K562 (cell line): ENCODE measurements around the gene FAM20B. TPM values are rescaled to one million over a fixed set of nuclear protein-coding genes. Genes with fewer than 3 reads are reported as not detected.

ENCODE experiments used
- CCNT2 ChIP-seq: IDR thresholded peaks from 2 replicates; pipeline ENCODE4 v1.6.1; 2011; ENCODE audit warnings: borderline replicate concordance, low read depth, mild to moderate bottlenecking, moderate library complexity, mixed read lengths, low read length; ENCODE audit not compliant: insufficient read length; ENCODE audit errors: extremely low read depth
- CTCF ChIP-seq, 3 experiments: IDR thresholded peaks in 2 of 3; conservative IDR thresholded peaks in 1 of 3; 2 replicates each; pipeline ENCODE4 v1.5.1; 2011 to 2012; ENCODE audit warnings: low read length in 3 of 3, mild to moderate bottlenecking in 3 of 3, control low read depth in 2 of 3, improper control_type of control experiment in 1 of 3, inconsistent platforms in 1 of 3, low read depth in 1 of 3, mixed read lengths in 1 of 3, moderate library complexity in 1 of 3; ENCODE audit not compliant: insufficient read depth in 2 of 3
- CTCFL ChIP-seq: IDR thresholded peaks from 2 replicates; pipeline ENCODE4 v1.6.1; 2011; ENCODE audit warnings: borderline replicate concordance, low read depth, mild to moderate bottlenecking, moderate library complexity, low read length; ENCODE audit not compliant: insufficient read depth, poor library complexity, severe bottlenecking
- ETV6 ChIP-seq, 3 experiments: fragments of 150-350 bp in 1 of 3; sonication (generic) in 1 of 3; formaldehyde crosslinking in 1 of 3; IDR thresholded peaks; 2 replicates each; pipeline versions ENCODE4 v1.6.1 to v1.8.0; 2014 to 2022; ENCODE audit warnings: borderline replicate concordance in 2 of 3, low read depth in 2 of 3, antibody characterized with exemption in 1 of 3, low read length in 1 of 3, mild to moderate bottlenecking in 1 of 3, missing genetic modification reagents in 1 of 3
- FOSL1 ChIP-seq: fragments of 200-800 bp; sonication (Bioruptor generic); conservative IDR thresholded peaks from 2 replicates; pipeline ENCODE4 v1.6.1; 2016; ENCODE audit warnings: missing genetic modification characterization, missing compliant biosample characterization
- FOXJ2 ChIP-seq: fragments of 200-800 bp; sonication (Bioruptor generic); IDR thresholded peaks from 2 replicates; pipeline ENCODE4 v1.6.1; 2016; ENCODE audit warnings: missing genetic modification characterization, missing compliant biosample characterization
- HDAC1 ChIP-seq, 2 experiments: fragments of 450-650 bp; IDR thresholded peaks; 2 replicates each; pipeline ENCODE4 v1.6.1; 2016 to 2017; ENCODE audit warnings: inconsistent platforms in 1 of 2, mild to moderate bottlenecking in 1 of 2, moderate library complexity in 1 of 2
- HNRNPH1 ChIP-seq: fragments of 200-400 bp; formaldehyde crosslinking; optimal IDR thresholded peaks from 2 replicates; pipeline ENCODE3; 2017; ENCODE audit warnings: low read depth, mild to moderate bottlenecking, low read length, moderate library complexity
- HOMEZ ChIP-seq: fragments of 250-450 bp; sonication (Bioruptor Pico); IDR thresholded peaks from 2 replicates; pipeline ENCODE4 v1.4.0; 2020; ENCODE audit warnings: mild to moderate bottlenecking, moderate library complexity
- KAT2B ChIP-seq: IDR thresholded peaks from one replicate; pipeline ENCODE4 v1.6.1; 2012; ENCODE audit warnings: low read depth, mild to moderate bottlenecking, control low read depth, inconsistent platforms, low read length, moderate library complexity
- KDM1A ChIP-seq, 2 experiments: fragments of 450-650 bp; IDR thresholded peaks; 2 replicates each; pipeline ENCODE4 v1.6.1; 2016; ENCODE audit warnings: mild to moderate bottlenecking in 2 of 2
- POLR2G ChIP-seq: fragments of 200-400 bp; formaldehyde crosslinking; IDR thresholded peaks from 2 replicates; pipeline ENCODE4 v1.6.1; 2017; ENCODE audit warnings: low read depth, mild to moderate bottlenecking, antibody characterized with exemption, low read length, moderate library complexity
- RFX7 ChIP-seq: fragments of 250-450 bp; sonication (Bioruptor Pico); IDR thresholded peaks from 2 replicates; pipeline ENCODE4 v1.5.1; 2021; ENCODE audit warnings: mild to moderate bottlenecking
- SETDB1 ChIP-seq: IDR thresholded peaks from one replicate; pipeline ENCODE4 v1.6.1; 2012; ENCODE audit warnings: low read length, control low read depth, inconsistent platforms
- SLC30A9 ChIP-seq: fragments of 250-450 bp; sonication (Bioruptor Pico); IDR thresholded peaks from 2 replicates; pipeline ENCODE4 v1.8.0; 2022; ENCODE audit warnings: mild to moderate bottlenecking, moderate library complexity
- SMAD4 ChIP-seq: fragments of 250-450 bp; sonication (Bioruptor Pico); conservative IDR thresholded peaks from 2 replicates; pipeline ENCODE4 v1.8.0; 2021; ENCODE audit warnings: inconsistent platforms, mild to moderate bottlenecking, moderate library complexity
- SUPT5H ChIP-seq: fragments of 450-650 bp; IDR thresholded peaks from 2 replicates; pipeline ENCODE4 v1.6.1; 2016
- TAF7 ChIP-seq: fragments of 450-650 bp; IDR thresholded peaks from 2 replicates; pipeline ENCODE4 v1.6.1; 2016; ENCODE audit warnings: missing genetic modification characterization, missing compliant biosample characterization
- ZFP36 ChIP-seq: fragments of 150-350 bp; IDR thresholded peaks from 2 replicates; pipeline ENCODE4 v1.6.1; 2018; ENCODE audit warnings: low read length, low read depth; ENCODE audit not compliant: partially characterized antibody
- ZNF707 ChIP-seq: fragments of 250-450 bp; sonication (Bioruptor Pico); conservative IDR thresholded peaks from 2 replicates; pipeline ENCODE4 v1.8.0; 2022; ENCODE audit warnings: inconsistent platforms, mild to moderate bottlenecking, moderate library complexity
- ZNF764 ChIP-seq: fragments of 250-450 bp; sonication (Bioruptor Pico); IDR thresholded peaks from 2 replicates; pipeline ENCODE4 v1.4.0; 2020; ENCODE audit warnings: low read depth, mild to moderate bottlenecking, moderate library complexity
- polyA plus RNA-seq, 8 experiments: library from polyadenylated mRNA; depleted of rRNA in 4 of 8; stranded (reverse) in 5 of 8; unstranded in 3 of 8; fragments of >200 nt; fragmentation: Nextera tagmentation in 2 of 8; fragmentation: Illumina TruSeq in 1 of 8; extraction: Ambion mirVana in 2 of 8; extraction: Trizol in 1 of 8; gene quantifications; 2 replicates each; pipeline versions ENCODE4 v1.2.1 to v1.2.3, GENCODE V29; 2011 to 2014; ENCODE audit warnings: inconsistent platforms in 1 of 8, missing spikeins in 1 of 8
- total RNA-seq, 7 experiments: library from RNA; depleted of rRNA in 6 of 7; stranded (reverse); fragments of >200 nt in 6 of 7; fragmentation: Illumina TruSeq in 2 of 7; extraction: Trizol in 2 of 7; gene quantifications; 2 replicates each; pipeline versions ENCODE4 v1.2.1 to v1.2.3, GENCODE V29; 2011 to 2021; ENCODE audit warnings: low replicate concordance in 1 of 7

Gene FAM20B
- total and polyA plus RNA-seq, 9 of the 15 experiments (the other 6 are each of a cell fraction or from before 2014, with no cell fraction given) = 7.2 to 67.5 (median 42.9) TPM

DNA sequence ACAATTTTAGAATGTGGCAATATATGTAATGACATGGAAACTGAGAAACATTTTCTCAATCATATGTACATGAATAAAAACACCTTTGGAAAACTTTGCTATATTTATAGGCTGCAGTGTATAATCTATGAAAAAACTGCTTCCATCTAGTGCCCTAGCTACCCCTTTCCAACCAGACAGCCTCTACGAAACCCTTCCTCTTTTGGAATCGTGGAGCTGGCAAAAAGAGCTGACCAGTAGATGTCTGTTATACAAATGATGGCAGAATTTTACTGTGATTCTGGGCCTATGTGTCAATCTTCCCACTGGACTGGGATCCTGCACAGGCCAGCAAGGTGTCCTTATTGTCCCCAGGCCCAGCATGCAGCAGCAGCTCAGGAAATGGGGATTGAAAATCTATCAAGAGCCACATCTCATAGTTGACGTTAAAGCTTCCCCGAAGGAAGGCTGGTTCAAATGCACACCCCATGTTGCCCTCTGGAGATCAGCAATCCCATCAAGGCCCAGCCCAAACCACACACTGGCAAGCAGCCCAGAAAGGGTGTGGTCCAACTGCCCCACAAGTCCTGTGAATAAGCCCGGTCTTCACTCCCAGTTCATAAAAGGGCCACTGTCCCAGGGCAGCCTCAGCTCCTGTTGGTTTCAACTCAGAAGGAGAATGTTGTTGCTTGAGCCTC lies 8.8 kb upstream of the FAM20B start (continued):
- TF ChIP-seq ETV6 (IDR thresholded peaks at IDR 0.05; ENCODE audit: borderline replicate concordance in 1 of 2, low read depth in 2 of 2, low read length in 1 of 2) (peak in 1 of 2 experiments; percentile 60; a peak in 1 of 4 replicates), ETV6 (CRISPR knock-in tag; IDR thresholded peaks at IDR 0.05; ENCODE audit: borderline replicate concordance) (no peak), CTCF (IDR thresholded peaks at IDR 0.05 in 2 of 3, conservative IDR thresholded peaks at IDR 0.05 in 1 of 3; ENCODE audit: insufficient read depth in 2 of 3, low read depth in 1 of 3, low read length in 3 of 3) (no peak; a peak in 1 of 6 replicates), FOXJ2 (tag) (no peak), SLC30A9 (CRISPR knock-in tag) (no peak), ZNF764 (no peak), RFX7 (CRISPR knock-in tag) (no peak), HNRNPH1 (no peak), SUPT5H (no peak; the same call in 1 of the 2 replicates), POLR2G (no peak), KDM1A (IDR thresholded peaks at IDR 0.05) (peak; percentile 71 to 78; a peak in 3 of 4 replicates), ZNF707 (CRISPR knock-in tag) (no peak), KAT2B (no peak), HDAC1 (IDR thresholded peaks at IDR 0.05) (peak in 1 of 2 experiments; percentile 85; a peak in 2 of 4 replicates), TAF7 (tag) (no peak), FOSL1 (tag) (no peak), ZFP36 (no peak), HOMEZ (CRISPR knock-in tag) (no peak), SMAD4 (CRISPR knock-in tag) (peak; percentile 60), CTCFL (no peak), SETDB1 (no peak), CCNT2 (peak; percentile 65)
